Measurements from ENCODE around the gene ERGIC2.
"Not testable (repeated sequence)": the region's sequence is repeated elsewhere in the genome, so short reads cannot be mapped to it uniquely, and the experiment has no call there.

GRCh38 chr12:29386084-29386680 lies 5.2 kb upstream of the ERGIC2 start:
- TF ChIP-seq EZH2 (IDR thresholded peaks at IDR 0.05); POLR2AphosphoS5 (IDR thresholded peaks at IDR 0.05; ENCODE audit: borderline replicate concordance, low read depth, low read length); FOXP2 (optimal IDR thresholded peaks at IDR 0.05; ENCODE audit: control extremely low read depth, extremely low read length, insufficient read depth): not testable (repeated sequence)

Data from SK-N-MC (cell line).